ENCODE measurements around the gene EEF1AKMT4. TPM values are rescaled to one million over a fixed set of nuclear protein-coding genes. Genes with fewer than 3 reads are reported as not detected.

The EEF1AKMT4 gene
- total RNA-seq, 1 experiment from 2014 or later = 7.8 TPM

DNA sequence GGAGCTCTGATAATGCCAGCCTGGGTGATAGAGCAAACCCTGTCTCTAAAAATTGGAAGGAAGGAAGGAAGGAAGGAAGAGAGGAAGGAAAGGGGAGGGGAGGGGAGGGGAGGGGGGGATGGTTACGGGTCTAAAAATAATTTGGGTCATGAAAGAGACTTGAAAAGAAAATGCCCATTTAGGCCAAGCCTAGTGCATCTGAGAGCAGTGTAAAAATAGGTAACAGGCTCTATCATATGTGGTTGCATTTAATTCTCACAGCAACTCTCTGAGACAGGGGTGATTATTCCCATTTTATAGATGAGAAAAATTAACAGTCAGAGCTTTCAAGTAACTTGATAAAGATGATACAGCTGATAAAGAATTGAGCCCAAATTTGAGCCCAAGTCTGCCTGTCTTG is 22.8 kb downstream of the EEF1AKMT4 start:
- CTCF ChIA-PET = interaction anchor here (0.6 kb wide), 1 partner anchor 388 kb away, joined by 8 read pairs; no protein-coding TSS in a partner anchor
- no TSS peak for BruUV-seq (replicated peaks)
- DNase-seq (ENCODE audit: low spot score) = no peak
- no peaks in the 10 kb centered on the region for H3K9me3 ChIP-seq (ENCODE audit: low read depth, low read length, poor library complexity, severe bottlenecking)
- H3K36me3 ChIP-seq (ENCODE audit: insufficient read depth, low read length, poor library complexity, severe bottlenecking) = no peaks in the 10 kb centered on the region
- peaks cover 24% of the 10 kb centered on the region for H3K27me3 ChIP-seq (replicated peaks; ENCODE audit: insufficient read depth, low read depth, low read length, poor library complexity)
- intact Hi-C loops (cut with micrococcal nuclease; ENCODE audit: unreplicated experiment) = no loop called here
- POLR2A ChIA-PET (ENCODE audit: low non-redundant PET) = no interaction called here
- H3K4me1 ChIP-seq (ENCODE audit: insufficient read depth, low read length, poor library complexity, severe bottlenecking) = no peaks in the 10 kb centered on the region
- H3K4me3 ChIP-seq (ENCODE audit: low read depth, low read length, poor library complexity, severe bottlenecking) = no peak overlapping the region
- H3K27ac ChIP-seq (ENCODE audit: low read depth, low read length, poor library complexity, severe bottlenecking) = no peak overlapping the region
- TF ChIP-seq, protein P1, sequence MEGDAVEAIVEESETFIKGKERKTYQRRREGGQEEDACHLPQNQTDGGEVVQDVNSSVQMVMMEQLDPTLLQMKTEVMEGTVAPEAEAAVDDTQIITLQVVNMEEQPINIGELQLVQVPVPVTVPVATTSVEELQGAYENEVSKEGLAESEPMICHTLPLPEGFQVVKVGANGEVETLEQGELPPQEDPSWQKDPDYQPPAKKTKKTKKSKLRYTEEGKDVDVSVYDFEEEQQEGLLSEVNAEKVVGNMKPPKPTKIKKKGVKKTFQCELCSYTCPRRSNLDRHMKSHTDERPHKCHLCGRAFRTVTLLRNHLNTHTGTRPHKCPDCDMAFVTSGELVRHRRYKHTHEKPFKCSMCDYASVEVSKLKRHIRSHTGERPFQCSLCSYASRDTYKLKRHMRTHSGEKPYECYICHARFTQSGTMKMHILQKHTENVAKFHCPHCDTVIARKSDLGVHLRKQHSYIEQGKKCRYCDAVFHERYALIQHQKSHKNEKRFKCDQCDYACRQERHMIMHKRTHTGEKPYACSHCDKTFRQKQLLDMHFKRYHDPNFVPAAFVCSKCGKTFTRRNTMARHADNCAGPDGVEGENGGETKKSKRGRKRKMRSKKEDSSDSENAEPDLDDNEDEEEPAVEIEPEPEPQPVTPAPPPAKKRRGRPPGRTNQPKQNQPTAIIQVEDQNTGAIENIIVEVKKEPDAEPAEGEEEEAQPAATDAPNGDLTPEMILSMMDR (conservative IDR thresholded peaks at IDR 0.05; ENCODE audit: low read depth, low read length) = no peak
- no peak for TF ChIP-seq EZH2 (IDR thresholded peaks at IDR 0.05; ENCODE audit: borderline replicate concordance, low read depth, low read length, poor library complexity, severe bottlenecking)

DNA sequence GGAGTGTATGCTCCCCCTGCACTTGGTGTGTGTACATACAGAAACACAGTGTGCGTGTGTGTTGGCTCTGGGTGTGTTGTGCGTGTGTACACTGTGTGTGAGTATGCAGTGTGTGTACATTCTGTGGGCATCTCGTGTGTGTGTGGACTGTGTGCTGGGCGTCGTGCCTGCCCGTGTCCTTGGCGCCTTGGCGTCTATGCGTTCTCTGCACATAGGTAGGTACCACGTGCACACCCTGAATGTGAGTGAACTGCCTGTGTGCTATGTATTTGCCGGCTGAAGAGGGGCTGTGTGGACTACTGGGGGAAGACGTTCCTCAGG is 25.9 kb downstream of the EEF1AKMT4 start:
- H3K4me1 ChIP-seq (ENCODE audit: insufficient read depth, low read length, poor library complexity, severe bottlenecking) = no peaks in the 10 kb centered on the region
- BruUV-seq (replicated peaks) = no TSS peak
- no peak for TF ChIP-seq EZH2 (IDR thresholded peaks at IDR 0.05; ENCODE audit: borderline replicate concordance, low read depth, low read length, poor library complexity, severe bottlenecking)
- TF ChIP-seq, protein P1 (conservative IDR thresholded peaks at IDR 0.05; ENCODE audit: low read depth, low read length) = no peak
- ChIA-PET POLR2A (ENCODE audit: low non-redundant PET) (no interaction called here), CTCF (no interaction called here)
- no peaks in the 10 kb centered on the region for H3K9me3 ChIP-seq (ENCODE audit: low read depth, low read length, poor library complexity, severe bottlenecking)
- no peak for DNase-seq (ENCODE audit: low spot score)
- H3K4me3 ChIP-seq (ENCODE audit: low read depth, low read length, poor library complexity, severe bottlenecking) = no peak overlapping the region
- peaks cover 24% of the 10 kb centered on the region for H3K27me3 ChIP-seq (replicated peaks; ENCODE audit: insufficient read depth, low read depth, low read length, poor library complexity)
- H3K27ac ChIP-seq (ENCODE audit: low read depth, low read length, poor library complexity, severe bottlenecking) = no peak overlapping the region
- H3K36me3 ChIP-seq (ENCODE audit: insufficient read depth, low read length, poor library complexity, severe bottlenecking) = no peaks in the 10 kb centered on the region
- intact Hi-C loops (cut with micrococcal nuclease; ENCODE audit: unreplicated experiment) = no loop called here

DNA sequence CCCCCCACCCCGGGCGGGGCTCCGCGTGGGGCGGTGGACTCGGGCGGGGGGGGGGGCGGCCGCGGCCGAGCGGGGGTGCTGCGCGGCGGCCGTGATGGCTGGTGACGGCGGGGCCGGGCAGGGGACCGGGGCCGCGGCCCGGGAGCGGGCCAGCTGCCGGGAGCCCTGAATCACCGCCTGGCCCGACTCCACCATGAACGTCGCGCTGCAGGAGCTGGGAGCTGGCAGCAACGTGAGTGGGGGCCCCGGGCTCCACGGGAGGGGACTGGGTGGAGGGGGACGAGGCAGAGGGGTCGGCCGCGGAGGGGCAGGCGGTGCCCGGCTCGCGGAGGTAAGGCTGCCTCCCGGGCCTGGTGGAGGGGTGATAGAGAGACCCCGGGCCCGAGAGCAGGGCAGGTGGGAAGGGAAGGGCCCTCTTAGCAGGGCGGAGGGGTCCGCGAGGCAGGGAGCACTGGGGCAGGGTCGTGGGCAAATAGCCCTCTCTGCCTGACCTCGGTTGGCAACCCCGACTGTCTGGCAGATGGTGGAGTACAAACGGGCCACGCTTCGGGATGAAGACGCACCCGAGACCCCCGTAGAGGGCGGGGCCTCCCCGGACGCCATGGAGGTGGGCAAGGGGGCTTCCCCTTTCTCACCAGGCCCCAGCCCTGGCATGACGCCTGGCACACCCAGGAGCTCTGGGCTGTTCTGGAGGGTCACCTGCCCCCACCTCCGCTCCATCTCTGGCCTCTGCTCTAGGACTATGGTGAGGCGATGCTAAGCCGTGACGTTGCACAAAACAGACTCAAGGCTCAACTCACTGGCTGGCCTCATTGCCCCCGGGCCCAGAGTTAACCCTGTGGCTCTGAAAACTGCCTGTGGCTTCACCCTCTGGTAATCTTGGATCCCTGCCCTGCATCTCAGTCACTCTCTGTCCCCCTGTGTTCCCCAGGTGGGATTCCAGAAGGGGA is 26.8 kb downstream of the EEF1AKMT4 start, which contains the start of gene ECE2:
Gene ECE2, plus strand, starts transcription at position 62 of the 950 bp plus-strand sequence. Its CDS starts 132 bp downstream, at position 194.
- ChIA-PET POLR2A (ENCODE audit: low non-redundant PET) (no interaction called here), CTCF (no interaction called here)
- Histone ChIP-seq H3K4me3 (ENCODE audit: low read depth, low read length, poor library complexity, severe bottlenecking) (no peak within 1 kb of the TSS), H3K27ac (ENCODE audit: low read depth, low read length, poor library complexity, severe bottlenecking) (no peak within 1 kb of the TSS), H3K4me1 (ENCODE audit: insufficient read depth, low read length, poor library complexity, severe bottlenecking) (no peaks in the 10 kb centered on the region), H3K36me3 (ENCODE audit: insufficient read depth, low read length, poor library complexity, severe bottlenecking) (no peaks in the 10 kb centered on the region), H3K27me3 (replicated peaks; ENCODE audit: insufficient read depth, low read depth, low read length, poor library complexity) (peaks cover 24% of the 10 kb centered on the region), H3K9me3 (ENCODE audit: low read depth, low read length, poor library complexity, severe bottlenecking) (no peaks in the 10 kb centered on the region)
- intact Hi-C loops (cut with micrococcal nuclease; ENCODE audit: unreplicated experiment) = no loop called here
- no peak for DNase-seq (ENCODE audit: low spot score)
- TF ChIP-seq, protein P1 (conservative IDR thresholded peaks at IDR 0.05; ENCODE audit: low read depth, low read length) = no peak
- TF ChIP-seq EZH2 (IDR thresholded peaks at IDR 0.05; ENCODE audit: borderline replicate concordance, low read depth, low read length, poor library complexity, severe bottlenecking) = no peak
- BruUV-seq (replicated peaks) = no TSS peak
